ENCODE data around the gene SIDT1. TPM values are rescaled to one million over a fixed set of nuclear protein-coding genes. Genes with fewer than 3 reads are reported as not detected.

Gene SIDT1
- total and polyA plus RNA-seq, 2 donors (not counting 1 experiment from before 2014, with no cell fraction given) = 53.2 to 84.4 TPM

DNA sequence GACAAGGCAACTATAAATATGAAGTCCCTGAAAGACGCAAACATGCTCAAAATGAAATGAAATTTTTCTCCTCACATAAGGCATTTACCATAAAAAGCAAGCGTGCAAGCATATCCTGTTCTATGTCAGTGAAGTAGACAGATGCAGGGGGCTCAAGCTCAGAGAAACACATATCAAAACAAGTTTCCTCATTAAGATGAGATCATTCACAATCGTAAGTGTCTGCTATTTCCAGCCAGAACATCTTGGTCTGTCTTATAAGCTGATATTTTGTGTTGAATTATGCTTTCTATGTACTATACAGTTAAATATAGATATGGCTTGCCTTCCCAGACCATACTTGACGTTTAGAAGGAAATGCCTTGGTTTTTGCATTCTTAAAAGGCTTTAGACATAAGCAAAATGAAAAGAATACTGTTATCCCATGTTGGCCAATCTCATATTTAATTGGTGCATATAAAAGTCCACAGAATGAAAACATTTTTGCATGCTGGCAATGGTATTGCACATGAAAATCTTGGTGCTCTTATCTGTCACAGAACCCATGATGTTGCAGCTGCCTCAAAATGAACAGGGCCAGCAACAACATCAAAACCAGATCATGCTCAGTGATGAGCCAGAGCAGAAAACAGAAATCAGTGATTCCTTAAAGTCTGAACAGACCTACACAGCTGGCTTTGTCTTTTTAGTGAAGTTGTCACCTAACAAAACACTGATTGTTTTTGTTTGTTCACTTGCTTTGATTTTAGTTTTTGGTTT lies 65.4 kb downstream of the SIDT1 start:
- Histone ChIP-seq H3K4me1 (ENCODE audit: control insufficient read depth in 2 of 2, insufficient read depth in 2 of 2, low read length in 2 of 2) (no peaks in the 10 kb centered on the region), H2AFZ (ENCODE audit: insufficient read depth, low read depth, low read length, poor library complexity, severe bottlenecking) (no peak overlapping the region), H3K4me3 (ENCODE audit: control extremely low read depth in 1 of 5, extremely low read depth in 1 of 5, insufficient read depth in 1 of 5, low read depth in 2 of 5, low read length in 4 of 5) (no peak overlapping the region), H3K27me3 (replicated peaks in 1 of 4; ENCODE audit: control extremely low read depth in 1 of 4, control insufficient read depth in 3 of 4, insufficient read depth in 4 of 4, low read length in 3 of 4) (no peaks in the 10 kb centered on the region), H3K79me2 (ENCODE audit: control insufficient read depth, insufficient read depth, low read length) (no peaks in the 10 kb centered on the region), H3K9me3 (ENCODE audit: control extremely low read depth in 1 of 3, control insufficient read depth in 2 of 3, insufficient read depth in 1 of 3, low read length in 2 of 3) (no peaks in the 10 kb centered on the region), H4K20me1 (ENCODE audit: control insufficient read depth, insufficient read depth, low read length, poor library complexity, severe bottlenecking) (no peaks in the 10 kb centered on the region), H3K27ac (ENCODE audit: low read length in 2 of 2) (no peak overlapping the region), H3K4me2 (replicated peaks; ENCODE audit: low read depth, low read length, poor library complexity, severe bottlenecking) (no peak overlapping the region), H3K36me3 (replicated peaks in 1 of 2; ENCODE audit: control extremely low read depth in 1 of 2, control insufficient read depth in 1 of 2, extremely low read depth in 1 of 2, insufficient read depth in 2 of 2, low read length in 1 of 2) (peaks cover 3 to 24% of the 10 kb centered on the region in 2 experiments), H3K9ac (ENCODE audit: low read length) (no peak overlapping the region)
- Mint-ChIP-seq H3K27ac (no peak overlapping the region), H3K4me1 (no peaks in the 10 kb centered on the region), H3K27me3 (no peaks in the 10 kb centered on the region), H3K4me3 (no peak overlapping the region), H3K9me3 (ENCODE audit: insufficient read depth) (no peaks in the 10 kb centered on the region)
- DNase-seq (no peak), ATAC-seq (ENCODE audit: low read depth) (no peak)
- intact Hi-C loops (cut with micrococcal nuclease) = no loop called here
- TF ChIP-seq CTCF (IDR thresholded peaks at IDR 0.05) (no peak), EZH2 (IDR thresholded peaks at IDR 0.05; ENCODE audit: borderline replicate concordance, insufficient read depth, low read depth, low read length, poor library complexity, severe bottlenecking) (no peak)
- POLR2A ChIA-PET = no interaction called here
- WGBS (ENCODE audit: insufficient coverage) = no CpG with 5 or more reads among the region's 4 CpGs
- CTCF ChIA-PET = interaction anchor here (0.6 to 2.6 kb wide), 2 partner anchors 20 to 24 kb away, joined by 3 to 7 read pairs; no protein-coding TSS in a partner anchor
